Muscle of arm (tissue), 14 donors: ENCODE results near the gene NUTM2D. TPM values are rescaled to one million over a fixed set of nuclear protein-coding genes. Genes with fewer than 3 reads are reported as not detected.
"Not testable (repeated sequence)": the region's sequence is repeated elsewhere in the genome, so short reads cannot be mapped to it uniquely, and the experiment has no call there.

Experiments used
- DNase-seq: peaks from one replicate; pipeline ENCODE4 v3.0.0-alpha.2; 2013
- long read RNA-seq, 11 donors: transcript quantifications; one replicate each; lab custom pipeline, GENCODE V29; 2026
- polyA plus RNA-seq, 12 donors: library from polyadenylated mRNA; unstranded; fragments of 120-200 nt; gene quantifications; one replicate each; pipeline ENCODE4 v1.2.1, GENCODE V29; 2013; ENCODE audit not compliant: insufficient read length in 12 of 12

The NUTM2D gene
- polyA plus RNA-seq: 1 to 10 TPM in 11 of 12 donors, not detected in 1; 4.1 to 9.8 (median 7.5) TPM
- long read RNA-seq, donor 1: 0 reads
- long read RNA-seq, donor 2: 0 reads
- long read RNA-seq, donor 3: 0 reads
- long read RNA-seq, donor 4: 0 reads
- long read RNA-seq, donor 5: 0 reads
- long read RNA-seq, donor 6: 0 reads
- long read RNA-seq, donor 7: 0 reads
- long read RNA-seq, donor 8: 0 reads
- long read RNA-seq, donor 9: 0 reads
- long read RNA-seq, donor 10: 0 reads
- long read RNA-seq, donor 11: 0 reads

- not testable (repeated sequence) for DNase-seq
Measured at GRCh38 chr10:87357444-87357843, at the start of gene NUTM2D. Gene NUTM2D, plus strand, starts transcription at chr10:87357744. Its CDS starts 522 bp downstream, at chr10:87358266.

- DNase-seq: not testable (repeated sequence)
Measured at GRCh38 chr10:87308702-87309101, 48.8 kb upstream of the NUTM2D start.

- not testable (repeated sequence) for DNase-seq
Measured at GRCh38 chr10:87309657-87310056, 47.9 kb upstream of the NUTM2D start.

- DNase-seq: not testable (repeated sequence)
Measured at GRCh38 chr10:87311521-87311920, 46.0 kb upstream of the NUTM2D start.

- not testable (repeated sequence) for DNase-seq
Measured at GRCh38 chr10:87313649-87314359, 43.7 kb upstream of the NUTM2D start.

GRCh38 chr10:87314360-87314973 lies 43.1 kb upstream of the NUTM2D start:
- not testable (repeated sequence) for DNase-seq

- DNase-seq: not testable (repeated sequence)
Measured at GRCh38 chr10:87321505-87321904, 36.0 kb upstream of the NUTM2D start.

- not testable (repeated sequence) for DNase-seq
Measured at GRCh38 chr10:87324559-87324958, 33.0 kb upstream of the NUTM2D start.

GRCh38 chr10:87327958-87328357 lies 29.6 kb upstream of the NUTM2D start:
- DNase-seq: not testable (repeated sequence)

GRCh38 chr10:87329131-87329530 lies 28.4 kb upstream of the NUTM2D start:
- DNase-seq: not testable (repeated sequence)

GRCh38 chr10:87332687-87333086 lies 24.9 kb upstream of the NUTM2D start:
- DNase-seq: not testable (repeated sequence)

GRCh38 chr10:87340411-87340810 lies 17.1 kb upstream of the NUTM2D start:
- DNase-seq: not testable (repeated sequence)

GRCh38 chr10:87341546-87342142 lies 15.9 kb upstream of the NUTM2D start:
- peak; percentile 1 for DNase-seq

- peak; percentile 87 for DNase-seq
Measured at GRCh38 chr10:87342249-87342710, 15.3 kb upstream of the NUTM2D start.

GRCh38 chr10:87342711-87343258 lies 14.8 kb upstream of the NUTM2D start:
- peak; percentile 68 for DNase-seq

- not testable (repeated sequence) for DNase-seq
Measured at GRCh38 chr10:87345743-87346142, 11.8 kb upstream of the NUTM2D start.

GRCh38 chr10:87350161-87350560 lies 7.4 kb upstream of the NUTM2D start:
- DNase-seq: not testable (repeated sequence)

- DNase-seq: not testable (repeated sequence)
Measured at GRCh38 chr10:87352825-87353224, 4.7 kb upstream of the NUTM2D start.

- not testable (repeated sequence) for DNase-seq
Measured at GRCh38 chr10:87355110-87355509, 2.4 kb upstream of the NUTM2D start.

GRCh38 chr10:87358159-87358558 lies 615 bp downstream of the NUTM2D start:
- DNase-seq: not testable (repeated sequence)

- not testable (repeated sequence) for DNase-seq
Measured at GRCh38 chr10:87369514-87370112, 12.1 kb downstream of the NUTM2D start.
